ENCODE measurements around the gene SCCPDH. TPM values are rescaled to one million over a fixed set of nuclear protein-coding genes. Genes with fewer than 3 reads are reported as not detected.

SCCPDH gene
- total RNA-seq, 1 experiment from 2014 or later = 10.9 TPM

- no peak overlapping the region for H3K27ac Mint-ChIP-seq
- ChIA-PET POLR2A (no interaction called here), CTCF (no interaction called here)
- TF ChIP-seq CBFB (CRISPR knock-in tag; IDR thresholded peaks at IDR 0.05; ENCODE audit: low read depth) (no peak), ZNF425 (CRISPR knock-in tag; conservative IDR thresholded peaks at IDR 0.05) (no peak), PRRX2 (CRISPR knock-in tag; IDR thresholded peaks at IDR 0.05) (no peak), CREM (CRISPR knock-in tag; IDR thresholded peaks at IDR 0.05) (no peak), TP53 (CRISPR knock-in tag; IDR thresholded peaks at IDR 0.05) (no peak), NFATC4 (CRISPR knock-in tag; IDR thresholded peaks at IDR 0.05) (no peak), E2F1 (CRISPR knock-in tag; IDR thresholded peaks at IDR 0.05) (no peak), JAZF1 (CRISPR knock-in tag; IDR thresholded peaks at IDR 0.05) (no peak), ATF2 (CRISPR knock-in tag; IDR thresholded peaks at IDR 0.05; ENCODE audit: borderline replicate concordance, low read depth) (no peak)
- no peak for ATAC-seq
- H3K27me3 Mint-ChIP-seq (ENCODE audit: low read depth) = no peaks in the 10 kb centered on the region
- H3K4me1 Mint-ChIP-seq = peaks cover 6% of the 10 kb centered on the region
- no peaks in the 10 kb centered on the region for H3K9me3 Mint-ChIP-seq
- H3K36me3 Mint-ChIP-seq = no peaks in the 10 kb centered on the region; the same call in 1 of the 2 replicates
- H3K4me3 Mint-ChIP-seq = no peak overlapping the region
- no peak for DNase-seq (ENCODE audit: low spot score)
These were observed 31.2 kb downstream of the SCCPDH start for GRCh38 chr1:246755419-246755818.

GRCh38 chr1:246760422-246761347, 36.5 kb downstream of the SCCPDH start:
- no peak overlapping the region for H3K4me3 Mint-ChIP-seq
- no peak for ATAC-seq
- DNase-seq (ENCODE audit: low spot score) = no peak
- no peaks in the 10 kb centered on the region; the same call in 1 of the 2 replicates for H3K36me3 Mint-ChIP-seq
- ChIA-PET POLR2A (no interaction called here), CTCF (no interaction called here)
- H3K27ac Mint-ChIP-seq = no peak overlapping the region
- TF ChIP-seq ATF2 (CRISPR knock-in tag; IDR thresholded peaks at IDR 0.05; ENCODE audit: borderline replicate concordance, low read depth) (no peak), RORB (CRISPR knock-in tag; IDR thresholded peaks at IDR 0.05) (no peak)
- no peaks in the 10 kb centered on the region for H3K9me3 Mint-ChIP-seq
- no peaks in the 10 kb centered on the region for H3K27me3 Mint-ChIP-seq (ENCODE audit: low read depth)
- H3K4me1 Mint-ChIP-seq = peaks cover 3% of the 10 kb centered on the region

- Mint-ChIP-seq H3K36me3 (no peaks in the 10 kb centered on the region; the same call in 1 of the 2 replicates), H3K4me3 (no peak overlapping the region), H3K9me3 (no peaks in the 10 kb centered on the region), H3K4me1 (peaks cover 3% of the 10 kb centered on the region), H3K27me3 (ENCODE audit: low read depth) (no peaks in the 10 kb centered on the region), H3K27ac (no peak overlapping the region)
- POLR2A ChIA-PET = no interaction called here
- DNase-seq (ENCODE audit: low spot score) = no peak
- CTCF ChIA-PET = no interaction called here
- ATAC-seq = no peak
- TF ChIP-seq TCF7 (CRISPR knock-in tag; IDR thresholded peaks at IDR 0.05; ENCODE audit: low read depth) (no peak), IRF1 (CRISPR knock-in tag; IDR thresholded peaks at IDR 0.05) (no peak), SOX15 (CRISPR knock-in tag; IDR thresholded peaks at IDR 0.05) (no peak), SMAD3 (CRISPR knock-in tag; IDR thresholded peaks at IDR 0.05; ENCODE audit: borderline replicate concordance) (no peak), KAT7 (CRISPR knock-in tag; IDR thresholded peaks at IDR 0.05; ENCODE audit: borderline replicate concordance) (no peak), ZNF138 (CRISPR knock-in tag; conservative IDR thresholded peaks at IDR 0.05) (no peak), USF1 (CRISPR knock-in tag; IDR thresholded peaks at IDR 0.05) (no peak), ARID4B (CRISPR knock-in tag; IDR thresholded peaks at IDR 0.05; ENCODE audit: borderline replicate concordance) (no peak)
These were observed 37.2 kb downstream of the SCCPDH start for GRCh38 chr1:246761396-246761795.

Data from WTC11 (cell line).